Activated CD8-positive, alpha-beta memory T cell treated with anti-CD3 and anti-CD28 coated beads for 1 hour (primary cell): ENCODE data around the gene SIRT2.

Experiments used
- DNase-seq, 2 donors: peaks; one replicate each; pipeline ENCODE4 v3.0.0-alpha.2; 2020; ENCODE audit warnings: low read depth in 1 of 2; ENCODE audit errors: extremely low read depth in 1 of 2

Gene SIRT2

DNA sequence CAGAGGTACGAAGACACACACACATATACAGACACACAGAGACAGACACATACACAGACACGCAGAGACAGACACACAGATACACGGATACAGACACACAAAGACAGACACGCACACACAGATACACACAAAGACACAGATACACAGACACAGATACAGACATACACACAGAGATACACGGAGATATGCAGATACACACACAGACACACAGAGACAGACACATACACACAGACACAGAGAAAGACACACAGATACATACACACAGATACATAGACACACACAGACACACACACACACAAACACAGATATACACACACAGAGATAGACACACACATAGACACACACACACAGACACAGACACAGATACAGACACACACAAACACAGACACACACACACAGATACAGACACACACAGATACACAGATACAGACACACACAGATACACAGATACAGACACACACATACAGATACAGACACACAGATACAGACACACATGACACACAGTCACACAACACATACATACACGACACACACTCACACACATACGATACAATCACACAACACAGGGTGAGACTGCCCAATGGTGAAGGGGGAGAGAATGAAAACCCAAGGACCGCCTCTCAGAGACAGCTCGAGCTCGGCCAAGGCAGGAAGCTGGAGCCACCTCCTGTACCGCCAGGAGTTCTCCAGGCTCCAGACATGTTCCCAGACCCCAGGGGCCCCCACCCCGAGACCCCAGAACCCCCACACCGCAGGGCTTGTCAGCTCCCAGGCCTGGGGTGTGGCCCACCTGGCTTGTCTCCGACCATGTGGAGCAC, 21.4 kb upstream of the SIRT2 start:
- DNase-seq, result no peak

DNA sequence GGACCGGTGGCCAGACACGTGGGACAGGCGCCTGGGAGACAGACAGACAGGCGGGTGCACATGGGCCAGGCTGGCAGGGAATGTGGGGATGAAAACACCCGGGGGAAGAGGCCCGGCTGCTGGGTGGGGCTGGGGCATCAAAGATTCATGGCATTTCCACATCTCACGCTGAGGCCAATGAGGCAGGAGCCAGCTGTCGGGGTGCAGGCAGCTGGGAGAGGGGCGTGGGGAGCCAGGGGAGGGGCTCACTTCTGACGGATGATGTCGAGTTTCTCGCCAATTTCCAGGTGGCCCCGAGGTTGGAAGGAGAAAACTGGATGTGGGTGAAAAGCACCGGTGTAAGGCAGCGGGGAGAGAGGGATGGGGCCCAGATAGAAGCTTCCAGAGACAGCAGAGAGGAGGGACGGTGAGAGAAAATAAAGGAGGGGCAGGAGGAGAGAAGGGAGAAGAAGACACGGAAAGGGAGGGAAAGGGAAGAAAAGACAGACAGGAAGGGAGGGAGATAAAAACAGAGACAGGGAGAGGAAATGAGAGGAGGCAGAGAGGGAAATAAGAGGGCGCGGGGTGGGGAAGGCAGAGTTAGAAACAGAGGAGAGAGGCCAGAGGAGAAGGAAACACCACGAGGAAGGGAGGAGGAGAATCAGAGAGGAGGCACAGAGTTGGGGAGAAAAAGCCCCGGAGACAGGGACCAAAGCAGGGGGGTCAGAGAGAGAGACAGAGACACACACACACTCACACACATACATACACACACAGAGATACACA, 20.6 kb upstream of the SIRT2 start:
- no peak for DNase-seq

DNA sequence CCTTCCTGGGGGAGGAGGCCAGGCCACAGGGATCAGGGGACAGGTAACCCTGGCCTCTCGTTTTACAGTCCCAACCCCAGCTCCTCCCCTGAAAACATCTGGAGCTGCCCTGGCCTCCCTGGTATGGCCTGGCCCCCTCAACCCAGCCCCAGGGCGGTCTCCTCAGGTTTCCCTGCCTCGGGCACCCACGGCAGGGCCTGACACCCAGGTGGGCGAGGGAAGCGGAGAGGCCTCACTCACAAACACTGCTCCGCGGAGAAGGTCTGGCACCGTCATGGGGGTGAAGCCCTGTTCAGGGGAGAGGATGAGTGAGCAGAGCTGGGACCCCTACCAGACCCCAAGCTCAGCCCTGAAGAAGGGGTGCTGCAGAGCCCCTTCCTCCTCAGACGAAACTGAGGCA, 19.1 kb upstream of the SIRT2 start:
- no peak for DNase-seq

DNA sequence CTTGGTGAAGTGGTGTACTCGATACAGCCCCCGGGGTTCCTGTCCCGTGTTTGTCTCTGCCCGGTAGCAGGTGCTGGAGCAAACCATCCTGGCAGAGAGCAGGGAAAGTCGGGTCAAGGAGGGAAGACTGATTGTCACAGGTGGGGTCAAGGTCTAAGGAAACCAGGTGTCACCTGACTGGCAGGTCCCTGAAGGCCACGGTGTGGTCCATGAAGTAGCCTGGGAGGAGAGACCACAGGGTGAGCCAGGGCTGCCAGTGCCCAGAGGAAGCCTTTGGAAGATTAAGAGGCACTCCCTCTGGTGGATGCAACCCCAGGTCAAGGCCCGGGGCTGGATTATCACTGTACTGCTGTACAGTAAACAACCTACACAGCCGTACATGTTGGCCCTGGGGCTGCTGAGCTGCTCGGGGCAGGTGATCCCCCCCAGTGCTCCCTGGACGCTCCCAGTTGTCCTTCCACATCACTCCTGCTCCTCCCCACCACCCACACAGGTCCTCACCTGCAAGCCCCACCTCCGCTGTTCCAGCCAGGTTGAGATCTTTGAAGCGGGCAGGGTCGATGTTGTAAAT, 18.6 kb upstream of the SIRT2 start:
- no peak for DNase-seq

DNA sequence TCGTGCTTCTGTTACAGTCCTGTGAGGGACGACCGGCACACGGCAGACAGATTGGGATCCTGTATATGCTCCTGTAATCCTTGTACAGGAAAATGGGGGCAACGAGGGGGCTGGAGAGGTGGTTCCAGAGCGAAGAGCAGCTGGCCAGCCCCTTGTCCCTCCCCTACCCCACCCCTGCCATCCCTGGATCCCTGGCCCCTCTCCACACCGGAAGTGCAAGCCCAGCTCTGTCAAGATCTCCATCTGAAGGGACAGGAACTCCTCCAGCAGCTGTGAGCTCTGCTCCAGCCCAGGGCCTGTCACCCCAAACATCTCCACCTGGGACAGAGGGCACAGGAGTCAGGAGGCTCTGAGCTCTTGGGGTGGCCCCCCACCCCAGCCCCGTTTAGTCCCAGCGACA, 18.1 kb upstream of the SIRT2 start:
- DNase-seq, result no peak

DNA sequence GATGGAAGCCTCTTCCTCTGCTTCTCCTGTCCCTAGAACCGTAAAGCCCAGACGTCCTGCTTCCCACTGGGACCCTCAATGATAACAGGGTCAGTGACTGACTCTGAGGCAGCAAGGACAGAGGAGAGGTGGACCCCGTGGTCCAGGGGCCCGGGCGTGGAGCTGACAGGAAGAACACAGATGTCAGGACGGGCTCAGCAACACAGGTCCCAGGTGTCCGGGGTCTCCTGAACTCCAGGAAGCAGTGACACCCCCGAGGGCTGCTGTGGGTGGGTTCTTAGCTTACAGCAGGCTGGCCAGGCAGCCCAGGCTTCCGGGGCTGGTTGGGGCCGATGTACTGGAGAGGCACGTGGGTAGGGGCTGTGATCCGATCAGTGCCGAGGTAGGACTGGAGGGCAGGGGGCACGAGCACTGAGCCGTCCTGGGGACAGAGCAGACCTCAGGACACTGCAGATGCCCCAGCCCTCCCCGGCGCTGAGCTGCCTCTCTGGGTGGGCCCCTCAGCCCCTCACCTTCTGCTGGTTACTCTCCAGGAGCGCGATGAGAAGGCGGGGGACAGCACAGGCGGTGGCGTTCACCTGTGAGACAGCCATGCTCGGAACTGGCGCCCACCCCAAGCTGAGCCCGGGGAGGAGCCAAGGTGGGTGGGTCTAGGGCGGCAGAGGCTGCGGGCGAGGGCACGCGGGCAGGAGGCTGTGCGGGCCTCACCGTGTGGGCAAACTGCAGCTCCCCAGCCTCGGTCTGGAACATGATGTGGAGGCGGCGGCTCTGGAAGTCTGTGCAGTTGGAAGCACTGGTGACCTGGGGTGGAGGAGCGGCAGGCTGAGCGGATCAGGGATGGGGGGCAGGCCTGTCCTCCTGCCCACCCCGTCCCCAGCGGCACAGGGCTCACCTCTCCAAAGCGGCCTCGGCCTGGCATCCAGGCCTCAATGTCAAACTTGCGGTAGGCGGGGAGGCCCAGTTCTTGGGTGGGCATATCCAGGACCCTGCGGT, 16.2 kb upstream of the SIRT2 start:
- no peak for DNase-seq

DNA sequence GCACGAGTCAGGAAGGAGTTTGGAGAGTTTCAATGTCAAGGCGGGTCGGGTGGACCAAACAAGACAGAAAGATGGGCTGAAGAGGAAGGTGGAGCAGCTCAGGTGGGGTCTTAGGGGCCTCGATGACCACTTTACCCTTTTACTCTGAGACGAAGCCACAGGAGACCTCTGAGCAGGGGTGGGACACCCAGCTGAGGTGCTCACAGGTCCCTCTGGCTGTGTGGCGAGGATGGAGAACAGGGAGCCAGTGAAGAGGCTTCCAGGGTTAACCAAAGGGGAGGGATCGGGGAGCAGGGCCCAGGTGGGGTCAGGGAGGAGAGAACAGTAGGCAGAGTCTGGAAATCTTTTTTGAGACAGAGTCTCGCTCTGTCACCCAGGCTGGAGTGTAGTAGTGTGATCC, 14.5 kb upstream of the SIRT2 start:
- no peak for DNase-seq

DNA sequence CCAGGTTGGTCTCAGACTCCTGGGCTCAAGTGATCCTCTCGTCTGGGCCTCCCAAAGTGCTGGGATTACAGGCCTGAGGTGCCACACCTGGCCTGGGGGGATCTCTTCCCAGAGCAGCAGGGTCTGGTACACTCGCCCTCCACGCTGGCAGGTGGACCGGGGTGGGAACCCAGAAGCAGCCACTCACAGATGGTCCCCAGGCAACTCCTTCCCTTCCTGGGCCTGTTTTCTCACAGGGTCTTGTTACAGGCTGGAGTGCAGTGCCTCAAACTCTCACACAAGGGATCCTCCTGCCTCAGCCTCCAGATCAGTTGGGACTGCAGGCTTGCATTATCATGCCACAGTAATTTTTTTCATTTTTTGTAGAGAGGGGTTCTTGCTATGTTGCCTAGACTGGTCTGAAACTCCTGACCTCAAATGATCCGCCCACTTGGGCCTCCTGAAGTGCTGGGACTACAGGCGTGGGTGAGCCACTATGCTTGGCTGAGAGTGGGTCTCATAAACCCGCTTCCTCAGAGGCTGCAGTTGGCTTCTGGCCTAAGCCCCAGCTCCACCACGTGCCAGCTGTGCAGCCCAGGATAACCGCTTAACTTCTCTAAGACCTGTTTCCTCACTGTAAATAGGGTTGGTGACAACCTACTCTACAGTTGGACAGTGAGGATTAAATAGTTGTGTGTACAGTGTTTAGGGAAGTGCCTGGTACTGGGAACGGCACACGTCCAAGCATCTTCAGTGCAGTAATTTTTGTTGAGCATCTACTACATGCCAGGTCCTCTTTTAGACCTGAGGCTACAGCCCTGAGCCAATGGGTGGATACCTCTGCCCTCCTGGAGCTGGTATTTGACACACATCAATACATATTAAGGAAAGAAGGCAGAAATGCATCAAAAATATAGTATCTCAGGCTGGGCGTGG, 13.4 kb upstream of the SIRT2 start:
- no peak for DNase-seq

DNA sequence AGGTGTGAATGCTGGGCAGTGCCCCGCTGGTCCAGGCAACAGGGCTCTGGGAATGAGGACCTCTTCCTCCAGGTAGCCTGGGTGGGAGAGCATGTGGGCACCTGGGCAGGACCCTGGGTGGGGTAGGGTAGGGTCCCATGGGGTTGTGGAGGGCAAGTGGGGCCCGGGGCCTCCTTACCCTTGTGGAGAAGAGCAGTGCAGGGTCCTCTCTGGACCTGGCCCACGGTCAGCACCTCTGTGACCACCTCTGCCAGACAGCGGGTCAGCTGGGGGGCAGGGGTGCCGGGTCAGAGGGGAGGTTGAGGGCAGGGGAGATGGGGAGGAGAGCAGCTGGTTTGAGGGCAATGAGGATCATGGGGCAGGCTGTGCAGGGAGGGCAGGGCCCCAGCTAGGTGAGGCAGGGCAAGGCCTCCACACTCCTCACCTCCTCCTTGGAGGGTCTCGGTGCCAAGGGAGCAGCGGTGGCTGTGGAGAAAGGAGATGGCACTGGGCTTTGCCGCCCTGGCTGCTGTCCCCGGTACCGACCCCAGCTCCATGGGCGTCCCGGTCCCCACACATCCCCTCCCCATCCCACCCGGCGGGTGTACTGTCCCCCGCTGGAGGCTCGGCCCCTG, 12.1 kb upstream of the SIRT2 start:
- no peak for DNase-seq

DNA sequence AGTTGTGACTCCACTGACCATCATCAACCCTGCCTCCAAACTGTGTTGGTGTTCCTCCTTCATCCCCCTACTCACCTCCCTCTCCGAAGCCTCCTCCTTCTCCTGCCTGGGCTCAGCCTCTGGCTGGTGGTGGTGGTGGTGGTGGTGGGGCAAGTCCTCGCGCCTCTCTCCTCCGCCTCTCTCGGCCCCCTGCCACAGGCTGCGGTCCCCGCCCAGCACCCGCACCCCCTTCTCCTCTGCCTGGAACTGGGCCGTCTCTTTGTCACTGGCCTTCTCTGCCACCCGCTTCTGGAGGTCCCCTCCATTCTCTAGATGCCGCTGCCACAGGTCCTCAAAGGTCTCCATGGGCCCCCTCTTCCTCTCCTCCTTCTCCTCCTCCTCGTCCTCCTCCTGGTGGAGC, 11.1 kb upstream of the SIRT2 start:
- no peak for DNase-seq

DNA sequence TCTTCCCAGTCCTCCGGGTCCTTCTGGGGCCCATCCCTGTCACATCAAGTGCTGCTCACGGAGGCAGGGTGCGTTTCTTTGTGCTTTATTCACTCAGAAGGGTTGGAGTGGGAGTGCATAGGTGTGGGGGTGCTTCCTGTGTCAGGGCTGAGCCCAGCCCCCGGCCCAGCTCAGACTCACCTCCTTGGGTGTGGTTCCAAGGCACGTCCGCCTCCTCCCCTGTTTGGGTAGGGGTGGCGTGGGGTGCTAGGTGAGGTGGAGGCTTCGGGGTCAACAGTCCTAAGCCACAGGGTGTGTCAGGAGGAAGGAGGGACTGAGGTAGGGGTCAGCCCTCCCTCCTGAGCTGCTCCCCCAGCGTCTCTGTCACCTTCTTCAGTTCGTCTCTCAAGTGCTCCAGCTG, 9.5 kb upstream of the SIRT2 start:
- no peak for DNase-seq

DNA sequence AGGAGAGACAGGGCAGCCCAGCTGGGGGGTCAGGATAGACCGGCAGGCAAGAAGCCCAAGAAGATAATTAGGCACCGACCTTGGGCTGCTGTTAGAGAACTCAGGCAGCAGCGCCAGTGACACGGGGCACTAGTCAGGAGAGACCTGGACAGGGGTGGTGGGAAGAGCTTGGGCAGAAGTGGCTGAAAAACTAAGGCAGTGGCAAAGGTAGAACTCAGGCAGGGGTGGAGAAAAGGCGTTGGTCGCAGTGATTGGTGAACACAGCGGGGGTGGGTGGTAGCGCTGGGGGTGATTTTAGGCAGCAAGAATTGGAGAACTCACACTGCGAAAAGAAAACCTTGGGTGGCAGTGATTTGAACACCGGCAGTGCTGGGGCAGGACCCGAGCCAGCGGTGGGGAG, 8.3 kb upstream of the SIRT2 start:
- no peak for DNase-seq

DNA sequence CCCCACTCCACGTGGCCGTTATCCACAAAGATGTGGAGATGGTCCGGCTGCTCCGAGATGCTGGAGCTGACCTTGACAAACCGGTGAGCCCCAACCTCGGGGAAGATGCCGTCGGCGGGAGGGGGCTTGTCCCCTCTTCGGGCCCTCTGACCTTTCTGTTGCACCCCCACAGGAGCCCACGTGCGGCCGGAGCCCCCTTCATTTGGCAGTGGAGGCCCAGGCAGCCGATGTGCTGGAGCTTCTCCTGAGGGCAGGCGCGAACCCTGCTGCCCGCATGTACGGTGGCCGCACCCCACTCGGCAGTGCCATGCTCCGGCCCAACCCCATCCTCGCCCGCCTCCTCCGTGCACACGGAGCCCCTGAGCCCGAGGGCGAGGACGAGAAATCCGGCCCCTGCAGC, 7.8 kb upstream of the SIRT2 start:
- no peak for DNase-seq

DNA sequence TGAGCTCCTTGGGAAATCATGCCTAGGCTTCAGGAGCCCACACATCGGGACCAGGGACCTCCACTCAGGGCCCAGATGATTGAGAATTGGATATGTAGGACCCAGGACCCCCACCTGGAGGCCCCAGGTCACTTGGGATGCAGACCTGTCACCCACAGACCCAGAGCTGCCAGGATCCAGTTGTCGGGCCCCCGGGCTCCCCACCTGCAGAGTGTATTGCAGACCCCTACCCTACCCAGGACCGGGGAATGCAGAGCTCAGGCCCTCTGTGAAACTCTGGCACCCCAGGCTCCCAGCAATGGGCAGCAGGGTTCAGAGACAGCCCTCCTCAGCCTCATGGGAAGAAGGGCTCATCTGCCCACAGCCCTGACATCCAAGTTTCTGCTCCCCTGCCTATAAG, 6.2 kb upstream of the SIRT2 start:
- no peak for DNase-seq

DNA sequence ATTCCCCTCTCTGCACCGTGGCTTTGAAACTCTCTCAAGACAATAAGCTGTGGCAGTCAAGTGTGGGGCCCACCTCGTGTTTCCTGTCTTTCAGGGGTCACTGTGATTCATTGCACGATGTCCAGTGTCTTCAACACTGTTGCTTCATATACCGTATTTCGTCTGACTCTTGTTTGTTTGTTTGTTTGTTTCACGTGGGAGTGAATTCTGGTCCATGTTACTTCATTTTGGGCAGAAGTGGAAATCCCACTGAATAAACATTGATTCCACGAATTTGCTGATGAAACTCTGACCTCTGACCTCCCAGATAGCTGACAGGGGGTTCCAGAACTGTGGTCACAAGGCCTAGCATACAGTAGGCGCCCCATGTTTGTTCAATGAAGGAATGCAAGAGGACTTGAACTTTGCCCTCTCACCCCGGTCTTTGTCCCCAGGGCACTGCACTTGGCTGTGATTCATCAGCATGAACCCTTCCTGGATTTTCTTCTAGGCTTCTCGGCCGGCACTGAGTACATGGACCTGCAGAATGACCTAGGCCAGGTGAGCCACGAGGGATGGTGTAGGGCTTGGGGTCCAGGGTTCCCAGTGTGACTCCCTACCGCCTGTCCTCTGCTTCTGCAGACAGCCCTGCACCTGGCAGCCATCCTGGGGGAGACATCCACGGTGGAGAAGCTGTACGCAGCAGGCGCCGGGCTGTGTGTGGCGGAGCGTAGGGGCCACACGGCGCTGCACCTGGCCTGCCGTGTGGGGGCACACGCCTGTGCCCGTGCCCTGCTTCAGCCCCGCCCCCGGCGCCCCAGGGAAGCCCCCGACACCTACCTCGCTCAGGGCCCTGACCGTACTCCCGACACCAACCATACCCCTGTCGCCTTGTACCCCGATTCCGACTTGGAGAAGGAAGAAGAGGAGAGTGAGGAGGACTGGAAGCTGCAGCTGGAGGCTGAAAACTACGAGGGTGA, 5.4 kb upstream of the SIRT2 start:
- no peak for DNase-seq

DNA sequence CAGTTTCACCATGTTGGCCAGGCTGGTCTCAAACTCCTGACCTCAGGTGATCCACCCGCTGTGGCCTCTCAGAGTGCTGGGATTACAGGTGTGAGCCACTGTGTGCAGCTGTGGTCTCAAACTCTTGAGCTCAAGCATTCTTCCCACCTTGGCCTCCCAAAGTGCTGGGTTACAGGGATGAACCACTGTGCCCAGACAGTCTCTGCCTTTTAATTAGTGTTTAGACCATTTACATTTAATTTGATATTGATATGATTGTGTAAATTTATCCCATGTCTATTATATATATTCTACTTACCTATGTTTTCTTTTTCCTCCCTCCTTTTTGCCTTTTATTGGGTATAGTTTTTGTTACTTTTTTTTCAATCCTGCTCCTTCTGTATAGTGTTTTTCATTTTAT, 2.3 kb upstream of the SIRT2 start:
- no peak for DNase-seq

DNA sequence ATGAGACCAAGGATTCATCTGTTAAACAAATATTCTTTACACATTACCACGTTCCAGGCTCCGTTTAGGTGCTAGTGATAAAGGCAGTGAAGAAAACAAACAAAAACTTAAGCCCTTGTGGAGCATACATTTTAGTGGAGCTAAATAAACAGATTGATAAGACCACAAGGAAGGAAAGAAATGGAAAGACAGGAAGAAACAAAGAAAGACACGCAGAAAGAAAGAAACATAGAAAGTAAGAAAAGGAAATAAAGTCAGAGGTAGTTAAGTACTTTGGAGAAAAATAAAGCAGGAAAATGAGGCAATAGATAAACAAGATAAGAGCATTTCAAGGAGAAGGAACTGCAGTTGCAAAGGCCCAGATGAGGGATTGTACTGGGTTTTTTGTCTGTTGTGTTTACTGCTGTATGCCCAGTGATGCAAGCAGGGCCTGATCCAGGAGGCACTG, 1.3 kb upstream of the SIRT2 start:
- no peak for DNase-seq

DNA sequence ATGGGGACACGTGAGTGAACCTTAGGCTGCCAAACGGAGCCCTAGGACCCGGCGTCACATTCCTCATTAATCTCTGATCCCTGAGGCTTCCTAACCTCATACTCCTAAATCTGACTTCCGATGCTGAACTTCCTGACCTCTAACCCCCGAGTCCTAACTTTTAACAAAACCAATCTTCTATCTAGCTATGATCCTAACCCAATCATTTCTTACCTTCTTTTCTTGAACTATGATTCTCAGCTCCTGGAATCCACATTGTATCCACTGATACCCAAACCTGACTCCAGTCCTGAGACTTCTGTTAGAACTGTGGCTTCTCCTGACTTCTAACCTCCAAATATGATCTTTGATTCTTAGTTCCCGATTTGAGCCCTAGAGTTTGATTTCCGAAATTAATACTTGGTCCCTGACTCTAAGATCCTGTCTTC, 798 bp upstream of the SIRT2 start:
- no peak for DNase-seq
